Measurements from ENCODE around the gene MEGF6.

DNA sequence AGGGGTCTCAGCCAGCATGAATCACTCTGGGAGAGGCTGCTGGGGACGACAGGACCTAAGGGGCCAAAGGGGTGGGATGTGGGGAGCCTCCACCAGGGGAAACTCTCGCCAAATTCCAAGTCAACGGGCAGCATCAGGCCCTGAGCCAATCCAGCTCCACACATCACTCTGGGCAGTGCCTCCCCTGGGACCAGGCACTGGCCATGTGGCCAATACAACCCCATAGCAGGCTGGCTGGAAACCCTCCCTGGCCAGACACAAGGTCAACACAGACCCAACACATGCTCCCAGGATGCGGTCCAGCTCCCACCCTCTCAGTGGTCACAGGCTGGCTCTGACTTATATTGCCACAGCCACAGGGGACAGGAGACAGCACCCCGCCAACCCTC is 60.0 kb downstream of the MEGF6 start:
- no peak for TF ChIP-seq POLR2A (IDR thresholded peaks at IDR 0.05)
- TF ChIP-seq, protein P1, sequence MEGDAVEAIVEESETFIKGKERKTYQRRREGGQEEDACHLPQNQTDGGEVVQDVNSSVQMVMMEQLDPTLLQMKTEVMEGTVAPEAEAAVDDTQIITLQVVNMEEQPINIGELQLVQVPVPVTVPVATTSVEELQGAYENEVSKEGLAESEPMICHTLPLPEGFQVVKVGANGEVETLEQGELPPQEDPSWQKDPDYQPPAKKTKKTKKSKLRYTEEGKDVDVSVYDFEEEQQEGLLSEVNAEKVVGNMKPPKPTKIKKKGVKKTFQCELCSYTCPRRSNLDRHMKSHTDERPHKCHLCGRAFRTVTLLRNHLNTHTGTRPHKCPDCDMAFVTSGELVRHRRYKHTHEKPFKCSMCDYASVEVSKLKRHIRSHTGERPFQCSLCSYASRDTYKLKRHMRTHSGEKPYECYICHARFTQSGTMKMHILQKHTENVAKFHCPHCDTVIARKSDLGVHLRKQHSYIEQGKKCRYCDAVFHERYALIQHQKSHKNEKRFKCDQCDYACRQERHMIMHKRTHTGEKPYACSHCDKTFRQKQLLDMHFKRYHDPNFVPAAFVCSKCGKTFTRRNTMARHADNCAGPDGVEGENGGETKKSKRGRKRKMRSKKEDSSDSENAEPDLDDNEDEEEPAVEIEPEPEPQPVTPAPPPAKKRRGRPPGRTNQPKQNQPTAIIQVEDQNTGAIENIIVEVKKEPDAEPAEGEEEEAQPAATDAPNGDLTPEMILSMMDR (IDR thresholded peaks at IDR 0.05), result no peak

All from right lobe of liver (tissue), 4 donors.